Mesendoderm (in vitro differentiated cells): ENCODE results near the gene PEX14.

Experiments
- DNase-seq: peaks from one replicate; pipeline ENCODE4 v3.0.0; 2013
- H2AK5ac ChIP-seq: 2 replicates; pipeline ENCODE4 v1.6.1; 2013; ENCODE audit warnings: low read length, inconsistent platforms
- H2BK120ac ChIP-seq: 2 replicates; pipeline ENCODE4 v1.6.1; 2013; ENCODE audit warnings: low read depth, mild to moderate bottlenecking, low read length, moderate library complexity, mixed read lengths
- H2BK15ac ChIP-seq: replicated peaks from 2 replicates; pipeline ENCODE4 v1.6.1; 2013; ENCODE audit warnings: low read depth, mild to moderate bottlenecking, moderate library complexity
- H2BK5ac ChIP-seq: 2 replicates; pipeline ENCODE4 v1.6.1; 2013; ENCODE audit warnings: low read length, inconsistent platforms
- H3K18ac ChIP-seq: 2 replicates; pipeline ENCODE4 v1.6.1; 2013; ENCODE audit warnings: mild to moderate bottlenecking, low read length, mixed read lengths
- H3K23ac ChIP-seq: one replicate; pipeline ENCODE4 v1.6.1; 2013; ENCODE audit warnings: low read length
- H3K27ac ChIP-seq: 2 replicates; pipeline ENCODE4 v1.5.1; 2013; ENCODE audit warnings: low read depth, mild to moderate bottlenecking, inconsistent platforms, low read length, moderate library complexity
- H3K27me3 ChIP-seq: 2 replicates; pipeline ENCODE4 v1.6.1; 2013; ENCODE audit warnings: low read length, control low read depth, mild to moderate bottlenecking, inconsistent platforms; ENCODE audit not compliant: insufficient read depth, poor library complexity
- H3K36me3 ChIP-seq: 2 replicates; pipeline ENCODE4 v1.6.1; 2013; ENCODE audit warnings: low read length, inconsistent platforms; ENCODE audit not compliant: control insufficient read depth, insufficient read depth
- H3K4ac ChIP-seq: one replicate; pipeline ENCODE4 v1.6.1; 2013; ENCODE audit warnings: low read depth, mild to moderate bottlenecking, low read length, moderate library complexity
- H3K4me1 ChIP-seq: 2 replicates; pipeline ENCODE4 v1.6.1; 2013; ENCODE audit warnings: low read depth, low read length, inconsistent platforms; ENCODE audit not compliant: control insufficient read depth
- H3K4me2 ChIP-seq: 2 replicates; pipeline ENCODE4 v1.6.1; 2013; ENCODE audit warnings: low read length
- H3K4me3 ChIP-seq: 2 replicates; pipeline ENCODE4 v1.5.1; 2013; ENCODE audit warnings: mild to moderate bottlenecking, low read length
- H3K56ac ChIP-seq: one replicate; pipeline ENCODE4 v1.6.1; 2013; ENCODE audit warnings: low read length
- H3K79me1 ChIP-seq: 2 replicates; pipeline ENCODE4 v1.6.1; 2013; ENCODE audit warnings: low read length, inconsistent platforms
- H3K79me2 ChIP-seq: 2 replicates; pipeline ENCODE4 v1.6.1; 2013; ENCODE audit warnings: mild to moderate bottlenecking, low read length; ENCODE audit not compliant: control insufficient read depth, insufficient read depth
- H3K9ac ChIP-seq: 2 replicates; pipeline ENCODE4 v1.6.1; 2013; ENCODE audit warnings: low read length, inconsistent platforms
- H4K5ac ChIP-seq: one replicate; pipeline ENCODE4 v1.6.1; 2013; ENCODE audit warnings: low read length
- H4K8ac ChIP-seq: one replicate; pipeline ENCODE4 v1.6.1; 2013; ENCODE audit warnings: low read depth, mild to moderate bottlenecking, control low read depth, low read length, moderate library complexity
- WGBS: extraction: QIAGEN DNeasy Blood & Tissue Kit; methylation state at CpG from one replicate; pipeline ENCODE4 v1.1.7; 2013; ENCODE audit warnings: low lambda C conversion rate, missing lambda C conversion rate; ENCODE audit not compliant: insufficient coverage; ENCODE audit errors: extremely low coverage; 5-methylcytosine and 5-hydroxymethylcytosine counted together

Gene PEX14

GRCh38 chr1:10665930-10666850, 191.4 kb downstream of the PEX14 start:
- no peaks in the 10 kb centered on the region for H3K27me3 ChIP-seq
- H3K4me1 ChIP-seq, result no peaks in the 10 kb centered on the region
- H4K8ac ChIP-seq, result no peak overlapping the region
- no peak overlapping the region for H3K4me2 ChIP-seq
- WGBS, result no CpG with 5 or more reads among the region's 36 CpGs
- no peak overlapping the region for H2BK120ac ChIP-seq
- no peaks in the 10 kb centered on the region for H3K79me1 ChIP-seq
- no peak overlapping the region for H2AK5ac ChIP-seq
- no peak overlapping the region for H3K18ac ChIP-seq
- no peak overlapping the region for H3K4ac ChIP-seq
- DNase-seq, result no peak
- H3K27ac ChIP-seq, result no peak overlapping the region
- no peak overlapping the region for H3K23ac ChIP-seq
- no peaks in the 10 kb centered on the region for H3K36me3 ChIP-seq
- H2BK15ac ChIP-seq, result no peak overlapping the region
- H3K56ac ChIP-seq, result no peak overlapping the region
- H3K9ac ChIP-seq, result no peak overlapping the region
- H4K5ac ChIP-seq, result no peak overlapping the region
- no peak overlapping the region for H2BK5ac ChIP-seq
- no peak overlapping the region for H3K4me3 ChIP-seq
- no peaks in the 10 kb centered on the region for H3K79me2 ChIP-seq

GRCh38 chr1:10667861-10668761, 193.4 kb downstream of the PEX14 start:
- no peak overlapping the region for H3K4me3 ChIP-seq
- H3K27me3 ChIP-seq, result no peaks in the 10 kb centered on the region
- H3K79me1 ChIP-seq, result no peaks in the 10 kb centered on the region
- H3K23ac ChIP-seq, result no peak overlapping the region
- no peak overlapping the region for H3K27ac ChIP-seq
- DNase-seq, result no peak
- H3K4ac ChIP-seq, result no peak overlapping the region
- H2BK5ac ChIP-seq, result no peak overlapping the region
- H3K18ac ChIP-seq, result no peak overlapping the region
- H2AK5ac ChIP-seq, result no peak overlapping the region
- H3K56ac ChIP-seq, result no peak overlapping the region
- no peaks in the 10 kb centered on the region for H3K36me3 ChIP-seq
- H3K79me2 ChIP-seq, result no peaks in the 10 kb centered on the region
- WGBS, result no CpG with 5 or more reads among the region's 40 CpGs
- no peak overlapping the region for H2BK15ac ChIP-seq
- no peak overlapping the region for H3K9ac ChIP-seq
- H3K4me1 ChIP-seq, result no peaks in the 10 kb centered on the region
- H2BK120ac ChIP-seq, result no peak overlapping the region
- no peak overlapping the region for H3K4me2 ChIP-seq
- H4K8ac ChIP-seq, result no peak overlapping the region
- H4K5ac ChIP-seq, result no peak overlapping the region

DNA sequence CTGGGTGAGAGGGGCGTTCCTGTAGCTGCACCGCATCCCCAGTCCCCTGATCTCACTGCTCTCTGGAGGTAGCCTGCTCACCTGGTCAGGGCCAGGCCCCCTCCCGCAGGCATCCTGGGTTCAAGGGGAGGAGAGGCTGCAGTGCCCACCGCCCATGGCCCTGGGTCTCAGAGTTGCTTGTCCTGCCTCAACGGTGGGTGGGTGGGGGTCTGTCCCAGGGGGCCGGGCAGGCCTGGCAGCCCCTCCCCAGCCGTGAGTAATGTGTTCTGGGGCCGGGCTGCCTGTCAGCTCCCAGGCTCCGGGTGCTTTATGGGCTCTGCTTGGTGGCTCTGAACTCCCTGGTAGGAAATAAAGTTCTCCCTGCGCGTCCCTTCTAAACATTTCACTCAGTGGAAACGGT, 194.8 kb downstream of the PEX14 start:
- H3K9ac ChIP-seq, result no peak overlapping the region
- no peaks in the 10 kb centered on the region for H3K36me3 ChIP-seq
- H3K4me3 ChIP-seq, result no peak overlapping the region
- H3K23ac ChIP-seq, result no peak overlapping the region
- H2BK15ac ChIP-seq, result no peak overlapping the region
- no peak overlapping the region for H2BK120ac ChIP-seq
- H3K79me2 ChIP-seq, result no peaks in the 10 kb centered on the region
- no peak for DNase-seq
- no peaks in the 10 kb centered on the region for H3K79me1 ChIP-seq
- WGBS, result no CpG with 5 or more reads among the region's 12 CpGs
- no peak overlapping the region for H4K5ac ChIP-seq
- H2AK5ac ChIP-seq, result no peak overlapping the region
- no peaks in the 10 kb centered on the region for H3K27me3 ChIP-seq
- H3K18ac ChIP-seq, result no peak overlapping the region
- no peak overlapping the region for H2BK5ac ChIP-seq
- no peak overlapping the region for H3K27ac ChIP-seq
- H4K8ac ChIP-seq, result no peak overlapping the region
- H3K4me1 ChIP-seq, result no peaks in the 10 kb centered on the region
- H3K4me2 ChIP-seq, result no peak overlapping the region
- H3K4ac ChIP-seq, result no peak overlapping the region
- no peak overlapping the region for H3K56ac ChIP-seq

DNA sequence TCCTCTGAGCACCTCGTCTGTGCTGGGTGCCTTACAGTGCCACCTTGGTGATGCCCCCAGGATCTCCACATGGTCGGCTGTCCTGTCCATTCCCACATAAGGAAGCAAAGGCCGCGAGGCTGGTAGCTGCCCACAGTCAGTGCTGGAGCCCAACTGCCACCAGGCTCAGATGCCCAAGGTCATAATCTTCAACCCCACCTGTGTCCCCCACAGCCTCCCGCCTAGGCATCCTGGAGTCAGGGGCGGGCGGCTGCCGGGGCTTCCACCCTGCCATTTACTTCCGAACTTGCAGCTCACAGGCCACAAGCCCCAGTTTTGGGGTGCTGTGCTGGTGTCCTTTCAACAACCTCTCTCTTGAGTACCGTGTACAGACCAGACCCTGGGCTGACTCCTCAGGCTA, 195.4 kb downstream of the PEX14 start:
- Histone ChIP-seq H3K18ac (no peak overlapping the region), H3K4ac (no peak overlapping the region), H3K9ac (no peak overlapping the region), H4K5ac (no peak overlapping the region), H2AK5ac (no peak overlapping the region), H2BK120ac (no peak overlapping the region), H3K23ac (no peak overlapping the region), H3K27ac (no peak overlapping the region), H4K8ac (no peak overlapping the region), H3K79me1 (no peaks in the 10 kb centered on the region), H3K4me1 (no peaks in the 10 kb centered on the region), H2BK5ac (no peak overlapping the region), H3K79me2 (no peaks in the 10 kb centered on the region), H3K27me3 (no peaks in the 10 kb centered on the region), H3K56ac (no peak overlapping the region), H3K36me3 (no peaks in the 10 kb centered on the region), H3K4me2 (no peak overlapping the region), H3K4me3 (no peak overlapping the region), H2BK15ac (no peak overlapping the region)
- DNase-seq, result no peak
- WGBS, result no CpG with 5 or more reads among the region's 10 CpGs

DNA sequence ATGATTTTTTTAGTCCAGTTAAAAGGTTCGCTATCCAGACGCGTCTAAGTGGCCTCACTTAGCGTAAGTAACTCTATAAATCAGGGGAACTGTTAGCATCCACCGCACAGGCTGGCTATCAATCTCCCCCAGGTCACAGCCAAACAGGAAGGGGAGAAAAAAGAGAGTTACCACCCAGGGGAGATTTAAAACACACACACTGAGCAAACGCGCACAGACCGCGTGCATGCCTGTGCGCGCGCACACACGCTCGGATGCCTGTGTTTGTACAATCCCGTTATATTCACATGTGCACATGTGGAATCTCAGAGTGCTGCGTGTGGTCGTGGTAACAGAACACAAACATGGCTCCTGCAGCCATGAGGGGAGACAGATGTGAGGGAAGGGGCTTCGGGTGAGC, 196.3 kb downstream of the PEX14 start:
- Histone ChIP-seq H4K5ac (no peak overlapping the region), H2BK15ac (no peak overlapping the region), H3K56ac (no peak overlapping the region), H3K27ac (no peak overlapping the region), H2BK5ac (no peak overlapping the region), H3K79me1 (no peaks in the 10 kb centered on the region), H3K36me3 (no peaks in the 10 kb centered on the region), H3K79me2 (no peaks in the 10 kb centered on the region), H2BK120ac (no peak overlapping the region), H3K4me1 (no peaks in the 10 kb centered on the region), H3K4me2 (no peak overlapping the region), H3K4me3 (no peak overlapping the region), H3K27me3 (no peaks in the 10 kb centered on the region), H3K9ac (no peak overlapping the region), H3K18ac (no peak overlapping the region), H3K4ac (no peak overlapping the region), H3K23ac (no peak overlapping the region), H2AK5ac (no peak overlapping the region), H4K8ac (no peak overlapping the region)
- DNase-seq, result no peak
- no CpG with 5 or more reads among the region's 18 CpGs for WGBS
